H1 (cell line): ENCODE results near the gene VTI1B.

Experiments used
- CBX8 ChIP-seq: fragments of 300-800, 300-1000 bp; sonication (generic); IDR thresholded peaks from 2 replicates; pipeline ENCODE4 v1.7.1; 2016; ENCODE audit warnings: low read depth, low read length, borderline replicate concordance
- CREB1 ChIP-seq: IDR thresholded peaks from 2 replicates; pipeline ENCODE4 v1.6.1; 2012; ENCODE audit warnings: inconsistent platforms
- KDM5A ChIP-seq: fragments of 200-600 bp; IDR thresholded peaks from 2 replicates; pipeline ENCODE4 v1.7.1; 2012; ENCODE audit warnings: mild to moderate bottlenecking, low read length, inconsistent platforms, mixed read lengths
- PHF8 ChIP-seq: fragments of 200-600 bp; sonication (generic); conservative IDR thresholded peaks from 2 replicates; pipeline ENCODE4 v1.7.1; 2012; ENCODE audit warnings: low read depth, mild to moderate bottlenecking, inconsistent platforms, low read length, moderate library complexity
- POLR2A ChIP-seq, 2 experiments: IDR thresholded peaks; 1 replicate in 1 of 2; 2 replicates in 1 of 2; pipeline ENCODE4 v1.6.1; 2011; ENCODE audit warnings: low read depth in 2 of 2, low read length in 2 of 2, mild to moderate bottlenecking in 2 of 2; ENCODE audit errors: control extremely low read depth in 1 of 2
- TF ChIP-seq, protein P1 (sequence below), 3 experiments: IDR thresholded peaks; 1 replicate in 2 of 3; 2 replicates in 1 of 3; pipeline versions ENCODE4 v1.5.1 to v1.6.1; 2011; ENCODE audit warnings: low read length in 3 of 3, mild to moderate bottlenecking in 3 of 3, inconsistent platforms in 2 of 3, low read depth in 1 of 3, moderate library complexity in 1 of 3; ENCODE audit not compliant: insufficient read depth in 1 of 3; ENCODE audit errors: control extremely low read depth in 1 of 3
- TF ChIP-seq, protein P2 (sequence below): IDR thresholded peaks from 2 replicates; pipeline ENCODE4 v1.6.1; 2011; ENCODE audit warnings: low read length, improper control_type of control experiment

DNA sequence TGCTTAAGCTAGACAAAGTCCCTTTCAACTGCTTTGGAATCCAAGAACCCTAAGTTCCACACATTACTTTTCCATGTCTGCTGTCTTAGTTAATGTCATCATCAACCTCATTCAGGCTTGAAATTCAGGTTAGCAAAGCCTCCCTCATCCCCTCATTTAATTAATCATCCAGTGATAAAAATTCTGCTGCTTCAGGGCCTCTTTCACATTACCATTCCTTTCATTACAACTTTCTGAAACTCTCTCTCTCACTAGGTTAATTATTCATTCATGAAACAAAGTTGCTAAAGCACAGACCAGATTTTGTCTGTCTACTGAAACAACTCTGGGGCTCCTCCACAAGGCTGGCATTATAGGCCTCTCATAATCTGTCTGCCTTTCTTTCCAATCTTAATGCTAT, 9.4 kb upstream of the VTI1B start:
- no peak for TF ChIP-seq CBX8
- no peak for TF ChIP-seq POLR2A (IDR thresholded peaks at IDR 0.05; ENCODE audit: control extremely low read depth in 1 of 2, low read depth in 2 of 2, low read length in 2 of 2)
- TF ChIP-seq, protein P1, sequence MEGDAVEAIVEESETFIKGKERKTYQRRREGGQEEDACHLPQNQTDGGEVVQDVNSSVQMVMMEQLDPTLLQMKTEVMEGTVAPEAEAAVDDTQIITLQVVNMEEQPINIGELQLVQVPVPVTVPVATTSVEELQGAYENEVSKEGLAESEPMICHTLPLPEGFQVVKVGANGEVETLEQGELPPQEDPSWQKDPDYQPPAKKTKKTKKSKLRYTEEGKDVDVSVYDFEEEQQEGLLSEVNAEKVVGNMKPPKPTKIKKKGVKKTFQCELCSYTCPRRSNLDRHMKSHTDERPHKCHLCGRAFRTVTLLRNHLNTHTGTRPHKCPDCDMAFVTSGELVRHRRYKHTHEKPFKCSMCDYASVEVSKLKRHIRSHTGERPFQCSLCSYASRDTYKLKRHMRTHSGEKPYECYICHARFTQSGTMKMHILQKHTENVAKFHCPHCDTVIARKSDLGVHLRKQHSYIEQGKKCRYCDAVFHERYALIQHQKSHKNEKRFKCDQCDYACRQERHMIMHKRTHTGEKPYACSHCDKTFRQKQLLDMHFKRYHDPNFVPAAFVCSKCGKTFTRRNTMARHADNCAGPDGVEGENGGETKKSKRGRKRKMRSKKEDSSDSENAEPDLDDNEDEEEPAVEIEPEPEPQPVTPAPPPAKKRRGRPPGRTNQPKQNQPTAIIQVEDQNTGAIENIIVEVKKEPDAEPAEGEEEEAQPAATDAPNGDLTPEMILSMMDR (IDR thresholded peaks at IDR 0.05; ENCODE audit: control extremely low read depth in 1 of 3, insufficient read depth in 1 of 3, low read depth in 1 of 3, low read length in 3 of 3) = no peak
- TF ChIP-seq PHF8 = no peak
- TF ChIP-seq, protein P2, sequence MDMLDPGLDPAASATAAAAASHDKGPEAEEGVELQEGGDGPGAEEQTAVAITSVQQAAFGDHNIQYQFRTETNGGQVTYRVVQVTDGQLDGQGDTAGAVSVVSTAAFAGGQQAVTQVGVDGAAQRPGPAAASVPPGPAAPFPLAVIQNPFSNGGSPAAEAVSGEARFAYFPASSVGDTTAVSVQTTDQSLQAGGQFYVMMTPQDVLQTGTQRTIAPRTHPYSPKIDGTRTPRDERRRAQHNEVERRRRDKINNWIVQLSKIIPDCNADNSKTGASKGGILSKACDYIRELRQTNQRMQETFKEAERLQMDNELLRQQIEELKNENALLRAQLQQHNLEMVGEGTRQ = no peak
- TF ChIP-seq KDM5A = no peak
- TF ChIP-seq CREB1 = no peak
